LHCN-M2 (cell line): ENCODE data around the gene AIMP1. TPM values are rescaled to one million over a fixed set of nuclear protein-coding genes. Genes with fewer than 3 reads are reported as not detected.
A peak's percentile ranks its signal among the peaks of the same experiment; 100 is the strongest.
"Not testable (repeated sequence)": the region's sequence is repeated elsewhere in the genome, so short reads cannot be mapped to it uniquely, and the experiment has no call there.

Experiments used
- DNase-seq: peaks from one replicate; pipeline ENCODE4 v3.0.0-alpha.2; 2012; ENCODE audit warnings: low read depth
- total RNA-seq: library from RNA; depleted of rRNA; stranded (reverse); fragments of >200 nt; gene quantifications from 2 replicates; pipeline ENCODE4 v1.2.3, GENCODE V29; 2014

Gene AIMP1
- total RNA-seq, 1 experiment from 2014 or later: 32.0 TPM

- peak; percentile 76 for DNase-seq
Observed at GRCh38 chr4:106312377-106312776, 4.0 kb upstream of the AIMP1 start.

GRCh38 chr4:106312997-106313522 is 3.3 kb upstream of the AIMP1 start:
- DNase-seq: peak; percentile 23

GRCh38 chr4:106314960-106315359 is 1.4 kb upstream of the AIMP1 start:
- no peak for DNase-seq

- peak; percentile 31 for DNase-seq
Observed at GRCh38 chr4:106315476-106315967, 828 bp upstream of the AIMP1 start.

GRCh38 chr4:106316773-106317409 is 541 bp downstream of the AIMP1 start:
- DNase-seq: peak; percentile 7

- DNase-seq: no peak
Observed at GRCh38 chr4:106317815-106318214, 1.5 kb downstream of the AIMP1 start.

GRCh38 chr4:106318511-106318910 is 2.2 kb downstream of the AIMP1 start:
- DNase-seq: no peak

GRCh38 chr4:106320235-106320634 is 3.9 kb downstream of the AIMP1 start:
- DNase-seq: no peak

- DNase-seq: not testable (repeated sequence)
Observed at GRCh38 chr4:106321168-106321567, 4.8 kb downstream of the AIMP1 start.

GRCh38 chr4:106321814-106322213 is 5.5 kb downstream of the AIMP1 start:
- not testable (repeated sequence) for DNase-seq

- DNase-seq: no peak
Observed at GRCh38 chr4:106323119-106323518, 6.8 kb downstream of the AIMP1 start.

GRCh38 chr4:106325800-106326199 is 9.4 kb downstream of the AIMP1 start:
- no peak for DNase-seq

GRCh38 chr4:106329041-106329618 is 12.8 kb downstream of the AIMP1 start:
- peak; percentile 50 for DNase-seq

GRCh38 chr4:106333186-106333585 is 16.8 kb downstream of the AIMP1 start:
- no peak for DNase-seq

- no peak for DNase-seq
Observed at GRCh38 chr4:106334741-106335470, 18.6 kb downstream of the AIMP1 start.

GRCh38 chr4:106336618-106337017 is 20.3 kb downstream of the AIMP1 start:
- DNase-seq: no peak

- no peak for DNase-seq
Observed at GRCh38 chr4:106337916-106338315, 21.6 kb downstream of the AIMP1 start.

- DNase-seq: no peak
Observed at GRCh38 chr4:106338671-106339070, 22.3 kb downstream of the AIMP1 start.

- DNase-seq: no peak
Observed at GRCh38 chr4:106339431-106339830, 23.1 kb downstream of the AIMP1 start.

- DNase-seq: no peak
Observed at GRCh38 chr4:106340774-106341173, 24.4 kb downstream of the AIMP1 start.

- DNase-seq: no peak
Observed at GRCh38 chr4:106343865-106344646, 27.7 kb downstream of the AIMP1 start.

- peak; percentile 27 for DNase-seq
Observed at GRCh38 chr4:106344647-106344970, 28.3 kb downstream of the AIMP1 start.
